HG03103 (cell line): ENCODE results near the gene PTGES2.
A peak's percentile ranks its signal among the peaks of the same experiment; 100 is the strongest.

ENCODE experiments used
- ATAC-seq: cut with Tn5 transposase; IDR thresholded peaks from one replicate; pipeline ENCODE4 v1.9.1; 2021; ENCODE audit warnings: low read depth; ENCODE audit not compliant: unreplicated experiment

Gene PTGES2

GRCh38 chr9:128127568-128127989, at the start of gene PTGES2:
Gene PTGES2, minus strand, starts transcription at chr9:128127729. Its CDS starts 12 bp downstream, at chr9:128127717.
- ATAC-seq: peak; percentile 40

GRCh38 chr9:128175726-128176125, 48.2 kb upstream of the PTGES2 start:
- no peak for ATAC-seq

GRCh38 chr9:128175102-128175563, 47.6 kb upstream of the PTGES2 start:
- ATAC-seq: no peak

GRCh38 chr9:128174062-128174461, 46.5 kb upstream of the PTGES2 start:
- no peak for ATAC-seq

GRCh38 chr9:128169925-128170324, 42.4 kb upstream of the PTGES2 start:
- no peak for ATAC-seq

- ATAC-seq: no peak
These were observed 42.0 kb upstream of the PTGES2 start for GRCh38 chr9:128169492-128169891.

- ATAC-seq: no peak
These were observed 41.3 kb upstream of the PTGES2 start for GRCh38 chr9:128168731-128169308.

- no peak for ATAC-seq
These were observed 39.7 kb upstream of the PTGES2 start for GRCh38 chr9:128167209-128167608.

GRCh38 chr9:128166169-128166568, 38.6 kb upstream of the PTGES2 start:
- ATAC-seq: no peak

- ATAC-seq: no peak
These were observed 36.9 kb upstream of the PTGES2 start for GRCh38 chr9:128164307-128164885.

GRCh38 chr9:128163523-128164306, 36.2 kb upstream of the PTGES2 start:
- ATAC-seq: no peak

- no peak for ATAC-seq
These were observed 35.5 kb upstream of the PTGES2 start for GRCh38 chr9:128163027-128163515.

- ATAC-seq: no peak
These were observed 34.9 kb upstream of the PTGES2 start for GRCh38 chr9:128162215-128163026.

- ATAC-seq: no peak
These were observed 33.8 kb upstream of the PTGES2 start for GRCh38 chr9:128161215-128161902.

- ATAC-seq: no peak
These were observed 33.1 kb upstream of the PTGES2 start for GRCh38 chr9:128160603-128160987.

GRCh38 chr9:128159784-128160602, 32.5 kb upstream of the PTGES2 start, which contains the start of gene BBLN:
Gene BBLN, plus strand, starts transcription at chr9:128160265. Its CDS starts 143 bp downstream, at chr9:128160408.
- peak; percentile 80 for ATAC-seq

GRCh38 chr9:128159522-128159783, 31.9 kb upstream of the PTGES2 start:
- no peak for ATAC-seq

GRCh38 chr9:128155736-128156500, 28.4 kb upstream of the PTGES2 start:
- ATAC-seq: no peak
